Neural progenitor cell (in vitro differentiated cells): ENCODE data around the gene CKS1B.

Experiments
- CTCF ChIP-seq: fragments of 200-600 bp; sonication (generic); IDR thresholded peaks from 2 replicates; pipeline ENCODE4 v1.5.1; 2017; ENCODE audit warnings: antibody characterized with exemption, mild to moderate bottlenecking
- EZH2phosphoT487 ChIP-seq: fragments of 200-600 bp; sonication (generic); IDR thresholded peaks from 2 replicates; pipeline ENCODE4 v1.6.1; 2017; ENCODE audit warnings: antibody characterized with exemption

DNA sequence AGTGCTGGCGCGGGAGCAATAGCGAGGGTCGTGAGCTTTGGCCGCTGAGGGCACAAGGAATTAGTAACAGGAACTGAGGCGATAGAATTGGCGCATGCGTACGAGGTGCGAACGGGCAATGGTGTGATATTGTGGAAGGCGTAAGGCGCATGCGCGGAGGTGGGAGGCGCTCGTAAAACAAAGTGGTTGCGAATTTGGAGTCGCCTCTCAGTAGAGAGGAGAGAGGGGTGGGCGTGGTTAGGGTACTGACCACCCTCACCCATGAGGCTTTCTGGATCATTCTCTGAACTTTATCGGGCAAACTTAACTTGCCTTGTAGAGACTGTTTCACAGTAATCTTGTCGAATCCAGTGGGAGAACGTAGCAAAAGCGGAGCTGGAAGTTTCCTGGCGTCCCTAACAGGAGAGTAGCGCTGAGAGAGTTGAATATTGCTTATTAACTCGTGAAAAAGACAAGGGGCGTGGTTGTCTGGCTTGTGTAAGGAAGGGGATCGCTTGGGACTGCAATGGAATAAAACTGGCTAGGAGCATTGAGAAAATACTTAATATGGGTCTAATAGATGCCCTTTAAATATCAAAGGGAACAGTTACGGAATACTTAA is 427 bp downstream of the CKS1B start:
- no peak for TF ChIP-seq CTCF
- no peak for TF ChIP-seq EZH2phosphoT487
